Upper lobe of left lung (tissue), 6 donors: ENCODE results near the gene FAHD2A. TPM values are rescaled to one million over a fixed set of nuclear protein-coding genes. Genes with fewer than 3 reads are reported as not detected.

Source experiments
- ATAC-seq, 2 donors: fragments of 200-7000 bp; cut with Tn5 transposase; one replicate each; pipeline ENCODE4 v1.9.1; 2022; ENCODE audit warnings: mild to moderate bottlenecking in 2 of 2, moderate library complexity in 2 of 2; ENCODE audit not compliant: low FRiP score in 2 of 2
- DNase-seq, 2 donors: peaks; one replicate each; pipeline ENCODE4 v3.0.0-alpha.2; 2019 to 2020
- H3K27ac ChIP-seq, 4 donors: fragments of 200-600 bp; sonication (generic); one replicate each; pipeline ENCODE4 v1.5.1; 2016 to 2019
- H3K27me3 ChIP-seq, 4 donors: fragments of 200-600 bp; sonication (generic); one replicate each; pipeline ENCODE4 v1.5.1; 2017 to 2019
- H3K36me3 ChIP-seq, 4 donors: fragments of 200-600 bp; sonication (generic); one replicate each; pipeline ENCODE4 v1.5.1; 2016 to 2019
- H3K4me1 ChIP-seq, 4 donors: fragments of 200-600 bp; sonication (generic); one replicate each; pipeline ENCODE4 v1.5.1; 2018 to 2019
- H3K4me3 ChIP-seq, 4 donors: fragments of 200-600 bp; sonication (generic); one replicate each; pipeline ENCODE4 v1.5.1; 2017 to 2019; ENCODE audit warnings: mild to moderate bottlenecking in 2 of 4, moderate library complexity in 1 of 4
- H3K9me3 ChIP-seq, 4 donors: fragments of 200-600 bp; sonication (generic); one replicate each; pipeline ENCODE4 v1.5.1; 2018 to 2019
- CTCF ChIP-seq, 6 experiments: fragments of 450-650 bp in 4 of 6; fragments of 200-600 bp in 2 of 6; sonication (generic) in 2 of 6; IDR thresholded peaks; one replicate each; pipeline ENCODE4 v1.5.1; 2016 to 2019; ENCODE audit warnings: antibody characterized with exemption in 6 of 6
- EP300 ChIP-seq, 4 donors: sonication (generic); formaldehyde crosslinking; IDR thresholded peaks; one replicate each; pipeline ENCODE4 v1.5.1; 2017; ENCODE audit warnings: antibody characterized with exemption in 4 of 4, control low read depth in 2 of 4
- POLR2A ChIP-seq, 4 donors: fragments of 450-650 bp; IDR thresholded peaks; one replicate each; pipeline ENCODE4 v1.5.1; 2016 to 2017; ENCODE audit warnings: antibody characterized with exemption in 4 of 4, mild to moderate bottlenecking in 2 of 4
- POLR2AphosphoS5 ChIP-seq, 2 donors: sonication (generic); formaldehyde crosslinking; IDR thresholded peaks; one replicate each; pipeline ENCODE4 v1.5.1; 2017; ENCODE audit warnings: antibody characterized with exemption in 2 of 2
- WGBS, 2 donors: methylation state at CpG; one replicate each; pipeline ENCODE4 v1.1.5; 2017 to 2018; 5-methylcytosine and 5-hydroxymethylcytosine counted together
- total RNA-seq, 6 donors: library from RNA; depleted of rRNA in 4 of 6; stranded (reverse); fragments of >200 nt in 4 of 6; gene quantifications; one replicate each; pipeline versions ENCODE4 v1.1.0 to v1.2.1, GENCODE V29; 2016 to 2021
- donor health status: DM: no; HTN: no; CAD: no; lungs with moderate emphysema.
- donor health status: DM: no; HTN: yes; CAD: no; lungs with severe emphysema.

Gene FAHD2A
- total RNA-seq, 6 donors from 2014 or later: 18.9 to 23.3 (median 22.2) TPM

GRCh38 chr2:95379371-95379831 is 23.1 kb upstream of the FAHD2A start:
- Histone ChIP-seq H3K27me3 (no peaks in the 10 kb centered on the region), H3K36me3 (no peaks in the 10 kb centered on the region), H3K4me1 (peaks cover 0 to 3% (median 0%) of the 10 kb centered on the region in 4 donors), H3K27ac (no peak overlapping the region), H3K4me3 (no peak overlapping the region), H3K9me3 (no peaks in the 10 kb centered on the region)
- no peak for ATAC-seq
- WGBS, 2 donors: 35 to 60% methylated on average over 8 of the region's 8 CpGs
- TF ChIP-seq POLR2AphosphoS5 (IDR thresholded peaks at IDR 0.05) (no peak), POLR2A (IDR thresholded peaks at IDR 0.05) (no peak), CTCF (IDR thresholded peaks at IDR 0.05) (no peak), EP300 (IDR thresholded peaks at IDR 0.05) (no peak)
- no peak for DNase-seq

- H3K36me3 ChIP-seq: no peaks in the 10 kb centered on the region
- no peak for ATAC-seq
- 80 to 84% methylated on average over 5 of the region's 5 CpGs for WGBS, 2 donors
- H3K27me3 ChIP-seq: no peaks in the 10 kb centered on the region
- H3K4me3 ChIP-seq: no peak overlapping the region
- TF ChIP-seq POLR2A (IDR thresholded peaks at IDR 0.05): no peak
- TF ChIP-seq EP300 (IDR thresholded peaks at IDR 0.05): no peak
- no peak for TF ChIP-seq POLR2AphosphoS5 (IDR thresholded peaks at IDR 0.05)
- TF ChIP-seq CTCF (IDR thresholded peaks at IDR 0.05): no peak
- DNase-seq: no peak
- H3K4me1 ChIP-seq: peaks cover 0 to 11% (median 0%) of the 10 kb centered on the region in 4 donors
- H3K9me3 ChIP-seq: no peaks in the 10 kb centered on the region
- H3K27ac ChIP-seq: no peak overlapping the region
Measured at GRCh38 chr2:95380280-95380679, 22.2 kb upstream of the FAHD2A start.

- 87 to 96% methylated on average over 3 to 5 of the region's 5 CpGs for WGBS, 2 donors
Measured at GRCh38 chr2:95380731-95381130, 21.8 kb upstream of the FAHD2A start.

GRCh38 chr2:95381212-95382191 is 21.0 kb upstream of the FAHD2A start:
- H3K4me3 ChIP-seq: no peak overlapping the region
- no peak for DNase-seq

More at GRCh38 chr2:95380731-95381130, 21.8 kb upstream of the FAHD2A start:
- Histone ChIP-seq H3K27ac (no peak overlapping the region), H3K4me3 (no peak overlapping the region), H3K36me3 (no peaks in the 10 kb centered on the region), H3K9me3 (no peaks in the 10 kb centered on the region), H3K4me1 (peaks cover 0 to 11% (median 0%) of the 10 kb centered on the region in 4 donors), H3K27me3 (no peaks in the 10 kb centered on the region)
- DNase-seq (no peak), ATAC-seq (no peak)
- TF ChIP-seq POLR2AphosphoS5 (IDR thresholded peaks at IDR 0.05) (no peak), CTCF (IDR thresholded peaks at IDR 0.05) (no peak), EP300 (IDR thresholded peaks at IDR 0.05) (no peak), POLR2A (IDR thresholded peaks at IDR 0.05) (no peak)

More at GRCh38 chr2:95381212-95382191, 21.0 kb upstream of the FAHD2A start:
- WGBS, 2 donors: 83 to 91% methylated on average over 12 to 22 of the region's 22 CpGs
- Histone ChIP-seq H3K4me1 (peaks cover 0 to 11% (median 0%) of the 10 kb centered on the region in 4 donors), H3K27me3 (no peaks in the 10 kb centered on the region), H3K9me3 (no peaks in the 10 kb centered on the region), H3K36me3 (no peaks in the 10 kb centered on the region), H3K27ac (no peak overlapping the region)
- TF ChIP-seq POLR2AphosphoS5 (IDR thresholded peaks at IDR 0.05) (no peak), EP300 (IDR thresholded peaks at IDR 0.05) (no peak), POLR2A (IDR thresholded peaks at IDR 0.05) (no peak), CTCF (IDR thresholded peaks at IDR 0.05) (no peak)
- ATAC-seq: no peak
